Ishikawa (cell line): Measurements from ENCODE around the gene SHISA9.

Source experiments
- CEBPB ChIP-seq: IDR thresholded peaks from 2 replicates; pipeline ENCODE4 v1.6.1; 2012
- CREB1 ChIP-seq: IDR thresholded peaks from 2 replicates; pipeline ENCODE4 v1.6.1; 2012; ENCODE audit warnings: low read depth
- EP300 ChIP-seq: IDR thresholded peaks from 2 replicates; pipeline ENCODE4 v1.6.1; 2012; ENCODE audit warnings: borderline replicate concordance
- FOXM1 ChIP-seq: IDR thresholded peaks from 2 replicates; pipeline ENCODE4 v1.6.1; 2012; ENCODE audit warnings: low read depth, borderline replicate concordance
- NFIC ChIP-seq: IDR thresholded peaks from 2 replicates; pipeline ENCODE4 v1.6.1; 2012
- RAD21 ChIP-seq: IDR thresholded peaks from 2 replicates; pipeline ENCODE4 v1.6.1; 2012; ENCODE audit warnings: low read depth
- REST ChIP-seq: IDR thresholded peaks from 2 replicates; pipeline ENCODE4 v1.6.1; 2012; ENCODE audit warnings: low read depth, mild to moderate bottlenecking
- TAF1 ChIP-seq: IDR thresholded peaks from 2 replicates; pipeline ENCODE4 v1.6.1; 2012; ENCODE audit warnings: low read depth, mild to moderate bottlenecking
- TEAD4 ChIP-seq: IDR thresholded peaks from 2 replicates; pipeline ENCODE4 v1.6.1; 2012
- USF1 ChIP-seq: IDR thresholded peaks from 2 replicates; pipeline ENCODE4 v1.6.1; 2012
- YY1 ChIP-seq: IDR thresholded peaks from 2 replicates; pipeline ENCODE4 v1.6.1; 2012; ENCODE audit warnings: low read depth

- TF ChIP-seq TAF1 (no peak), CREB1 (no peak), RAD21 (no peak), EP300 (no peak), REST (no peak), NFIC (no peak), CEBPB (no peak), TEAD4 (no peak), USF1 (no peak), FOXM1 (no peak), YY1 (no peak)
Observed at GRCh38 chr16:13262270-13263090, 361.1 kb downstream of the SHISA9 start.
